Parathyroid adenoma (tissue), 2 donors: ENCODE data around the gene FMOD.
"Not testable (repeated sequence)": the region's sequence is repeated elsewhere in the genome, so short reads cannot be mapped to it uniquely, and the experiment has no call there.

Source experiments
- H2AFZ ChIP-seq: fragments of 300-600 bp; sonication (generic); one replicate; pipeline ENCODE4 v1.7.0; 2017; ENCODE audit warnings: antibody characterized with exemption, mild to moderate bottlenecking
- H3K27ac ChIP-seq: fragments of 300-600 bp; sonication (generic); one replicate; pipeline ENCODE4 v1.7.0; 2017
- H3K27me3 ChIP-seq: fragments of 300-600 bp; sonication (generic); one replicate; pipeline ENCODE4 v1.7.0; 2017; ENCODE audit warnings: low read length; ENCODE audit not compliant: control insufficient read depth, insufficient read depth
- H3K36me3 ChIP-seq: fragments of 300-600 bp; sonication (generic); one replicate; pipeline ENCODE4 v1.7.0; 2017; ENCODE audit warnings: low read length; ENCODE audit not compliant: control insufficient read depth, insufficient read depth
- H3K4me1 ChIP-seq: fragments of 300-600 bp; sonication (generic); one replicate; pipeline ENCODE4 v1.7.0; 2017; ENCODE audit warnings: control low read depth
- H3K4me2 ChIP-seq: fragments of 300-600 bp; sonication (generic); one replicate; pipeline ENCODE4 v1.7.0; 2017; ENCODE audit warnings: low read length
- H3K4me3 ChIP-seq: fragments of 300-600 bp; sonication (generic); one replicate; pipeline ENCODE4 v1.7.0; 2017; ENCODE audit warnings: low read depth, low read length
- H3K79me2 ChIP-seq: fragments of 300-600 bp; sonication (generic); one replicate; pipeline ENCODE4 v1.7.0; 2017; ENCODE audit warnings: control low read depth
- H3K9ac ChIP-seq: fragments of 300-600 bp; sonication (generic); one replicate; pipeline ENCODE4 v1.7.0; 2017; ENCODE audit warnings: mild to moderate bottlenecking
- H3K9me3 ChIP-seq: fragments of 300-600 bp; sonication (generic); one replicate; pipeline ENCODE4 v1.7.0; 2017; ENCODE audit warnings: low read length; ENCODE audit not compliant: control insufficient read depth
- TF ChIP-seq, protein P1 (sequence below): fragments of 300-600 bp; sonication (generic); IDR thresholded peaks from one replicate; pipeline ENCODE4 v1.7.0; 2017; ENCODE audit warnings: antibody characterized with exemption, mild to moderate bottlenecking
- donor health status: primary hyperparathyroidism.

Gene FMOD

DNA sequence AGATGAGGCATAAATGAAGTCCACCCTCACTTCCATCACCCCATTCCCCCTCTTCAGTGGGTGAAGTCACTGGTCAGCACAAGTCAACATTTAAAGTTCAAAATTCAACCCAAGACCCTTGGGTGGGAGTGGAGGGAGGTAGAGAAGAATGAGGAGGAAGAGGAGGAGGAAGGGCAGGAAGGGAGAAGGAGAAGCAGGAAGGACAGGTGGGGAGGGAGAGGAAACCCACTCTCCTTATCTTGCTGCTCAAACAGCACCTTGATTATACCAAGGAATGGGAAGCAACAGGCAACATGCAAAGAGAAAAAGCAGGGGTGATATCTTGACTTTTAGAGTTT, 49.6 kb downstream of the FMOD start:
- Histone ChIP-seq H3K36me3 (no peaks in the 10 kb centered on the region), H3K79me2 (no peaks in the 10 kb centered on the region), H3K4me3 (no peak overlapping the region), H3K9me3 (no peaks in the 10 kb centered on the region), H2AFZ (no peak overlapping the region), H3K9ac (no peak overlapping the region), H3K4me1 (peaks cover 4% of the 10 kb centered on the region), H3K27me3 (no peaks in the 10 kb centered on the region), H3K27ac (no peak overlapping the region), H3K4me2 (no peak overlapping the region)
- TF ChIP-seq, protein P1, sequence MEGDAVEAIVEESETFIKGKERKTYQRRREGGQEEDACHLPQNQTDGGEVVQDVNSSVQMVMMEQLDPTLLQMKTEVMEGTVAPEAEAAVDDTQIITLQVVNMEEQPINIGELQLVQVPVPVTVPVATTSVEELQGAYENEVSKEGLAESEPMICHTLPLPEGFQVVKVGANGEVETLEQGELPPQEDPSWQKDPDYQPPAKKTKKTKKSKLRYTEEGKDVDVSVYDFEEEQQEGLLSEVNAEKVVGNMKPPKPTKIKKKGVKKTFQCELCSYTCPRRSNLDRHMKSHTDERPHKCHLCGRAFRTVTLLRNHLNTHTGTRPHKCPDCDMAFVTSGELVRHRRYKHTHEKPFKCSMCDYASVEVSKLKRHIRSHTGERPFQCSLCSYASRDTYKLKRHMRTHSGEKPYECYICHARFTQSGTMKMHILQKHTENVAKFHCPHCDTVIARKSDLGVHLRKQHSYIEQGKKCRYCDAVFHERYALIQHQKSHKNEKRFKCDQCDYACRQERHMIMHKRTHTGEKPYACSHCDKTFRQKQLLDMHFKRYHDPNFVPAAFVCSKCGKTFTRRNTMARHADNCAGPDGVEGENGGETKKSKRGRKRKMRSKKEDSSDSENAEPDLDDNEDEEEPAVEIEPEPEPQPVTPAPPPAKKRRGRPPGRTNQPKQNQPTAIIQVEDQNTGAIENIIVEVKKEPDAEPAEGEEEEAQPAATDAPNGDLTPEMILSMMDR: no peak

- Histone ChIP-seq H3K27me3 (no peaks in the 10 kb centered on the region), H3K9ac (no peak overlapping the region), H3K36me3 (no peaks in the 10 kb centered on the region), H3K9me3 (no peaks in the 10 kb centered on the region), H3K4me1 (peaks cover 4% of the 10 kb centered on the region), H3K4me2 (no peak overlapping the region), H3K27ac (no peak overlapping the region), H3K4me3 (no peak overlapping the region), H2AFZ (peak overlapping the region; percentile 56), H3K79me2 (no peaks in the 10 kb centered on the region)
- TF ChIP-seq, protein P1: no peak
These were observed 50.2 kb downstream of the FMOD start for GRCh38 chr1:203300441-203301330.

- not testable (repeated sequence) for H3K27ac ChIP-seq, H3K36me3 ChIP-seq, H2AFZ ChIP-seq, H3K9ac ChIP-seq, H3K9me3 ChIP-seq, H3K4me1 ChIP-seq, H3K79me2 ChIP-seq, H3K27me3 ChIP-seq, H3K4me2 ChIP-seq, H3K4me3 ChIP-seq
These were observed 51.0 kb downstream of the FMOD start for GRCh38 chr1:203299719-203300429.

- no peaks in the 10 kb centered on the region for H3K27me3 ChIP-seq
- no peaks in the 10 kb centered on the region for H3K36me3 ChIP-seq
- no peaks in the 10 kb centered on the region for H3K4me1 ChIP-seq
- H2AFZ ChIP-seq: no peak overlapping the region
- H3K4me3 ChIP-seq: no peak overlapping the region
- no peaks in the 10 kb centered on the region for H3K79me2 ChIP-seq
- no peak overlapping the region for H3K9ac ChIP-seq
- H3K9me3 ChIP-seq: no peaks in the 10 kb centered on the region
- H3K4me2 ChIP-seq: no peak overlapping the region
- TF ChIP-seq, protein P1: no peak
- H3K27ac ChIP-seq: no peak overlapping the region
These were observed 51.8 kb downstream of the FMOD start for GRCh38 chr1:203299169-203299568.

GRCh38 chr1:203296460-203297073, 54.4 kb downstream of the FMOD start:
- Histone ChIP-seq H3K36me3 (no peaks in the 10 kb centered on the region), H3K4me1 (no peaks in the 10 kb centered on the region), H3K27me3 (no peaks in the 10 kb centered on the region), H3K79me2 (no peaks in the 10 kb centered on the region), H3K27ac (no peak overlapping the region), H3K4me3 (no peak overlapping the region), H3K9ac (no peak overlapping the region), H3K9me3 (no peaks in the 10 kb centered on the region), H2AFZ (no peak overlapping the region), H3K4me2 (no peak overlapping the region)
- TF ChIP-seq, protein P1: no peak
